ENCODE data around the gene ALS2. TPM values are rescaled to one million over a fixed set of nuclear protein-coding genes. Genes with fewer than 3 reads are reported as not detected.

ALS2 gene
- total and polyA plus RNA-seq, 2 donors from 2014 or later: 7.1 to 24.4 TPM

DNA sequence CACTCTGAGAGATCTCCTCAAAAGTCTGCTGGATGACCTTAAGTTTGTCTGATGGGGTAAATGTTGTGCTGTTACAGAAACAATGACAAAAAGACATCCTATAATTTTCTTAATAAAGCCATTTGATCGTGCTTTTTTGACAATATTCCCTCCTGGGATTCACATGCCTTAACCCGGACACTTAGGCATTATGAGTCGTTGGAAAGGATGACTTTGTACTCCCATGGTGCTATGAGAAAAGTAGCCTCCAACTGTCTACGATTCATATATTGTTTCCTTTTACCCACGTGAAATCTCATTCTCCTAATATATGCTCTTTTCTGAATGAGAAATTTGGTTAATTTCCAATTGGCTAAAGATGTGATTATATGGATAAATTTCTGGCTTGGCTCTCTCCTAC, 76.2 kb downstream of the ALS2 start:
- H3K4me3 ChIP-seq (ENCODE audit: low read length in 3 of 3): no peak overlapping the region
- H3K27me3 ChIP-seq (ENCODE audit: control insufficient read depth, insufficient read depth, low read length): no peaks in the 10 kb centered on the region
- no peak overlapping the region for H3K27ac ChIP-seq (ENCODE audit: low read depth in 2 of 2, low read length in 2 of 2)
- intact Hi-C loops (cut with DNase I): no loop called here
- no peaks in the 10 kb centered on the region for H3K9me3 ChIP-seq (ENCODE audit: control insufficient read depth in 2 of 3, insufficient read depth in 1 of 3, low read length in 3 of 3)
- DNase-seq: no peak
- H3K4me1 ChIP-seq (ENCODE audit: control insufficient read depth in 2 of 3, insufficient read depth in 2 of 3, low read depth in 1 of 3, low read length in 3 of 3): no peaks in the 10 kb centered on the region
- TF ChIP-seq, protein P1, sequence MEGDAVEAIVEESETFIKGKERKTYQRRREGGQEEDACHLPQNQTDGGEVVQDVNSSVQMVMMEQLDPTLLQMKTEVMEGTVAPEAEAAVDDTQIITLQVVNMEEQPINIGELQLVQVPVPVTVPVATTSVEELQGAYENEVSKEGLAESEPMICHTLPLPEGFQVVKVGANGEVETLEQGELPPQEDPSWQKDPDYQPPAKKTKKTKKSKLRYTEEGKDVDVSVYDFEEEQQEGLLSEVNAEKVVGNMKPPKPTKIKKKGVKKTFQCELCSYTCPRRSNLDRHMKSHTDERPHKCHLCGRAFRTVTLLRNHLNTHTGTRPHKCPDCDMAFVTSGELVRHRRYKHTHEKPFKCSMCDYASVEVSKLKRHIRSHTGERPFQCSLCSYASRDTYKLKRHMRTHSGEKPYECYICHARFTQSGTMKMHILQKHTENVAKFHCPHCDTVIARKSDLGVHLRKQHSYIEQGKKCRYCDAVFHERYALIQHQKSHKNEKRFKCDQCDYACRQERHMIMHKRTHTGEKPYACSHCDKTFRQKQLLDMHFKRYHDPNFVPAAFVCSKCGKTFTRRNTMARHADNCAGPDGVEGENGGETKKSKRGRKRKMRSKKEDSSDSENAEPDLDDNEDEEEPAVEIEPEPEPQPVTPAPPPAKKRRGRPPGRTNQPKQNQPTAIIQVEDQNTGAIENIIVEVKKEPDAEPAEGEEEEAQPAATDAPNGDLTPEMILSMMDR (IDR thresholded peaks at IDR 0.05; ENCODE audit: borderline replicate concordance, extremely low read depth, insufficient read depth): no peak
- no peak for FAIRE-seq
- H3K9ac ChIP-seq (ENCODE audit: low read length in 3 of 3): no peak overlapping the region
- H3K36me3 ChIP-seq (ENCODE audit: control insufficient read depth in 2 of 3, insufficient read depth in 3 of 3, low read length in 3 of 3): peaks cover 6 to 54% (median 19%) of the 10 kb centered on the region in 3 donors

DNA sequence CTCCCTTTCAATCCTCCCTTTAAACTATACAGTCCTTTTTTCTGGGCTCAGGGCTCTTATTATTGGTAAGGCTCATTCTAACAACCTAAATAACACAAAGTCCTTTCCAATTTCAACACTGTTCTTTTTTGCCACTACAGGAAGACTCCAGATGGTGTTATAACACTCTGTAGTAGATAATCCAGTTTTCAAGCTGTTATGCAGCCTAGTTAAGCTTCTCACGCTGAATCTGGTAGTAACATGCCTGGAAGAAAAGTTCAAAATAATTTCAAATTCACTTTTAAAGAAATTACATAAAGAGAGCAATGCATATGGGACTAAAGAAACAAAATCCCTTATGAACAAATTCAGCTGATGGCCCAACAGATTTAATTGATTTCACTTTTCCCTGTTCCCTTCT, 79.1 kb downstream of the ALS2 start:
- no peaks in the 10 kb centered on the region for H3K4me1 ChIP-seq (ENCODE audit: control insufficient read depth in 2 of 3, insufficient read depth in 2 of 3, low read depth in 1 of 3, low read length in 3 of 3)
- intact Hi-C loops (cut with DNase I): no loop called here
- DNase-seq (no peak), FAIRE-seq (no peak)
- H3K9ac ChIP-seq (ENCODE audit: low read length in 3 of 3): no peak overlapping the region
- H3K36me3 ChIP-seq (ENCODE audit: control insufficient read depth in 2 of 3, insufficient read depth in 3 of 3, low read length in 3 of 3): peaks cover 6 to 29% (median 17%) of the 10 kb centered on the region in 3 donors
- TF ChIP-seq, protein P1 (IDR thresholded peaks at IDR 0.05; ENCODE audit: borderline replicate concordance, extremely low read depth, insufficient read depth): no peak
- H3K27ac ChIP-seq (ENCODE audit: low read depth in 2 of 2, low read length in 2 of 2): no peak overlapping the region
- no peaks in the 10 kb centered on the region for H3K27me3 ChIP-seq (ENCODE audit: control insufficient read depth, insufficient read depth, low read length)
- H3K4me3 ChIP-seq (ENCODE audit: low read length in 3 of 3): no peak overlapping the region
- no peaks in the 10 kb centered on the region for H3K9me3 ChIP-seq (ENCODE audit: control insufficient read depth in 2 of 3, insufficient read depth in 1 of 3, low read length in 3 of 3)

DNA sequence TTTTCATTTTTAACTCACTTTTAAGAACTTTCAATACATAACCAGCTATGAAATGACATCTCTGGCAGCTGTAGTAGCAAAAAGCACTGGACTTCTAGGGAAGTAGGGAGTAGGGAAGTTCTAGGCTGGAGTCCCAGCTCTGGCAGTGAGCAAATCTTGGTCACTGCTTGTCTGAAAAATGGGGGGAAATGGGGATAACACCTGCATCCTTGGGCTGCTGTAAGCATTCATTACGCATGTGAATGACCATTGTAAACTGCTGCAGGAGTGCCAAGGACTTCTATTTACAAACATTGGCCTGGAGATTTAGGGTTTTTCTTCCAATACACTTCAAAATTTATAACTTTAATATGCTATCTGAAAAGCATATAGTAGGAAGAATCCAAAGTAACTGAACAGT, 81.3 kb downstream of the ALS2 start:
- no peak overlapping the region for H3K9ac ChIP-seq (ENCODE audit: low read length in 3 of 3)
- intact Hi-C loops (cut with DNase I): no loop called here
- FAIRE-seq: no peak

More for the DNA sequence above, 81.3 kb downstream of the ALS2 start:
- Histone ChIP-seq H3K4me1 (ENCODE audit: control insufficient read depth in 2 of 3, insufficient read depth in 2 of 3, low read depth in 1 of 3, low read length in 3 of 3) (no peaks in the 10 kb centered on the region), H3K9me3 (ENCODE audit: control insufficient read depth in 2 of 3, insufficient read depth in 1 of 3, low read length in 3 of 3) (no peaks in the 10 kb centered on the region), H3K27me3 (ENCODE audit: control insufficient read depth, insufficient read depth, low read length) (no peaks in the 10 kb centered on the region), H3K27ac (ENCODE audit: low read depth in 2 of 2, low read length in 2 of 2) (no peak overlapping the region), H3K36me3 (ENCODE audit: control insufficient read depth in 2 of 3, insufficient read depth in 3 of 3, low read length in 3 of 3) (peaks cover 6 to 21% (median 9%) of the 10 kb centered on the region in 3 donors), H3K4me3 (ENCODE audit: low read length in 3 of 3) (no peak overlapping the region)
- TF ChIP-seq, protein P1 (IDR thresholded peaks at IDR 0.05; ENCODE audit: borderline replicate concordance, extremely low read depth, insufficient read depth): no peak
- no peak for DNase-seq

Measured in kidney (tissue), 14 donors.